Left ventricle myocardium inferior (tissue), 1 donor: ENCODE data around the gene MEGF8. TPM values are rescaled to one million over a fixed set of nuclear protein-coding genes. Genes with fewer than 3 reads are reported as not detected.

Experiments
- DNase-seq: peaks from one replicate; pipeline ENCODE4 v3.0.0-alpha.2; 2020
- H3K27ac ChIP-seq: fragments of 200-600 bp; replicated peaks from 2 replicates; pipeline ENCODE4 v1.8.0; 2021
- H3K27me3 ChIP-seq: fragments of 200-600 bp; 2 replicates; pipeline ENCODE4 v1.8.0; 2021; ENCODE audit warnings: low read depth
- H3K36me3 ChIP-seq: fragments of 200-600 bp; 2 replicates; pipeline ENCODE4 v1.8.0; 2021
- H3K4me1 ChIP-seq: fragments of 200-600 bp; 2 replicates; pipeline ENCODE4 v1.8.0; 2021
- H3K4me3 ChIP-seq: fragments of 200-600 bp; 2 replicates; pipeline ENCODE4 v1.8.0; 2021; ENCODE audit warnings: mild to moderate bottlenecking, moderate library complexity
- H3K9me3 ChIP-seq: fragments of 200-600 bp; replicated peaks from 2 replicates; pipeline ENCODE4 v1.8.0; 2021
- CTCF ChIP-seq: fragments of 200-600 bp; IDR thresholded peaks from 2 replicates; pipeline ENCODE4 v1.8.0; 2021; ENCODE audit warnings: antibody characterized with exemption, mild to moderate bottlenecking, borderline replicate concordance
- intact Hi-C: fragments of 100-400 bp; cut with micrococcal nuclease; formaldehyde crosslinking; loops from one replicate; pipeline ENCODE4 v1.11.0; 2022
- total RNA-seq: library from RNA; stranded (reverse); fragmentation: NEBNext Ultra II Directional; extraction: Animal tissue kit (Norgen Biotek cat#: 25700); gene quantifications from one replicate; pipeline ENCODE4 v1.2.1, GENCODE V29; 2021
- donor health status: DM: no; HTN: yes; CAD: no; lungs with severe emphysema.

Gene MEGF8
- total RNA-seq, 1 donor from 2014 or later: 34.3 TPM

- intact Hi-C loops: no loop called here
- Histone ChIP-seq H3K4me1 (no peaks in the 10 kb centered on the region), H3K9me3 (no peaks in the 10 kb centered on the region), H3K36me3 (peaks cover 56% of the 10 kb centered on the region), H3K27me3 (no peaks in the 10 kb centered on the region), H3K27ac (no peak overlapping the region), H3K4me3 (no peak overlapping the region)
- DNase-seq: no peak
- TF ChIP-seq CTCF: no peak
Observed at GRCh38 chr19:42293948-42294347, 31.5 kb upstream of the MEGF8 start.

GRCh38 chr19:42294471-42295137, 30.8 kb upstream of the MEGF8 start:
- no peaks in the 10 kb centered on the region for H3K9me3 ChIP-seq
- no peak overlapping the region for H3K27ac ChIP-seq
- no peak for TF ChIP-seq CTCF
- intact Hi-C loops: no loop called here
- no peak overlapping the region for H3K4me3 ChIP-seq
- H3K4me1 ChIP-seq: no peaks in the 10 kb centered on the region
- peaks cover 49% of the 10 kb centered on the region for H3K36me3 ChIP-seq
- no peaks in the 10 kb centered on the region for H3K27me3 ChIP-seq
- DNase-seq: no peak

- Histone ChIP-seq H3K36me3 (peaks cover 42% of the 10 kb centered on the region), H3K27ac (no peak overlapping the region), H3K27me3 (no peaks in the 10 kb centered on the region), H3K9me3 (no peaks in the 10 kb centered on the region), H3K4me1 (no peaks in the 10 kb centered on the region), H3K4me3 (no peak overlapping the region)
- DNase-seq: no peak
- intact Hi-C loops: no loop called here
- TF ChIP-seq CTCF: no peak
Observed at GRCh38 chr19:42295342-42295741, 30.1 kb upstream of the MEGF8 start.

GRCh38 chr19:42295831-42296525, 29.5 kb upstream of the MEGF8 start:
- Histone ChIP-seq H3K4me3 (no peak overlapping the region), H3K27me3 (no peaks in the 10 kb centered on the region), H3K27ac (no peak overlapping the region), H3K36me3 (peaks cover 36% of the 10 kb centered on the region), H3K9me3 (no peaks in the 10 kb centered on the region), H3K4me1 (no peaks in the 10 kb centered on the region)
- intact Hi-C loops: no loop called here
- peak; percentile 98 for TF ChIP-seq CTCF
- peak; percentile 84 for DNase-seq

GRCh38 chr19:42297039-42297438, 28.4 kb upstream of the MEGF8 start:
- intact Hi-C loops: no loop called here
- Histone ChIP-seq H3K4me1 (peaks cover 6% of the 10 kb centered on the region), H3K9me3 (no peaks in the 10 kb centered on the region), H3K36me3 (peaks cover 26% of the 10 kb centered on the region), H3K27me3 (no peaks in the 10 kb centered on the region), H3K27ac (no peak overlapping the region), H3K4me3 (no peak overlapping the region)
- no peak for TF ChIP-seq CTCF
- no peak for DNase-seq
